ENCODE measurements around the gene SHC3. TPM values are rescaled to one million over a fixed set of nuclear protein-coding genes. Genes with fewer than 3 reads are reported as not detected.

The SHC3 gene
- total RNA-seq, 4 donors from 2014 or later: 2.3 to 4.9 (median 4.8) TPM

DNA sequence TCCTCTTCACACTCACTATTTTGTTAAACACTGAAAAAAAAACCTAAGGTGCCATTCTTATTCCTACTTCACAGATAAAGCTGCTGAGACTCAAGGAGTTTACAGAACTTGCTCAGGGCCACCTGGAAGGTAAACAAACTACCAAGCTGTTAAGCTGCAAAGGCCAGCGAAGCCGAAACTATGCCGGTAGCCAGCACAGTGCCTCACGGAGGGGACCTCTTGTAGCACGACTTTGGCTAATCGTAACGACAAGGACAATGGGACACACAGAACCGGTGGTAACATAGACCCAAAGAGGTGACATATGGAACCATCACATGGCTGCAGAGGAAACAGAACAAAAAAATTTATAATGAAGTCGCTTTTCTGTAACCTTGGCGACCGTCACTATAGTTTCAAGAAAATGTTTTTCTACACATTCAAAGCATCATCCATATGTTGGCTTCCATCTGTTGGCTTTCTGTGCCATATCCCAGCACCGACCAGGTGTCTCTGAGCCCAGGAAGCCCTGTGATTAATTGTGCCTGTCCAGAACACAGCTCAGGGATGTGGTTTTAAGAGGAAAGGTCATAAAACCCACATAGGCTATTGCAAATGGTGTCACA lies 127.1 kb downstream of the SHC3 start:
- ATAC-seq: no peak
- no peak for TF ChIP-seq POLR2AphosphoS5 (IDR thresholded peaks at IDR 0.05)
- TF ChIP-seq POLR2A (IDR thresholded peaks at IDR 0.05): no peak
- TF ChIP-seq EP300 (IDR thresholded peaks at IDR 0.05): no peak
- TF ChIP-seq, protein P1, sequence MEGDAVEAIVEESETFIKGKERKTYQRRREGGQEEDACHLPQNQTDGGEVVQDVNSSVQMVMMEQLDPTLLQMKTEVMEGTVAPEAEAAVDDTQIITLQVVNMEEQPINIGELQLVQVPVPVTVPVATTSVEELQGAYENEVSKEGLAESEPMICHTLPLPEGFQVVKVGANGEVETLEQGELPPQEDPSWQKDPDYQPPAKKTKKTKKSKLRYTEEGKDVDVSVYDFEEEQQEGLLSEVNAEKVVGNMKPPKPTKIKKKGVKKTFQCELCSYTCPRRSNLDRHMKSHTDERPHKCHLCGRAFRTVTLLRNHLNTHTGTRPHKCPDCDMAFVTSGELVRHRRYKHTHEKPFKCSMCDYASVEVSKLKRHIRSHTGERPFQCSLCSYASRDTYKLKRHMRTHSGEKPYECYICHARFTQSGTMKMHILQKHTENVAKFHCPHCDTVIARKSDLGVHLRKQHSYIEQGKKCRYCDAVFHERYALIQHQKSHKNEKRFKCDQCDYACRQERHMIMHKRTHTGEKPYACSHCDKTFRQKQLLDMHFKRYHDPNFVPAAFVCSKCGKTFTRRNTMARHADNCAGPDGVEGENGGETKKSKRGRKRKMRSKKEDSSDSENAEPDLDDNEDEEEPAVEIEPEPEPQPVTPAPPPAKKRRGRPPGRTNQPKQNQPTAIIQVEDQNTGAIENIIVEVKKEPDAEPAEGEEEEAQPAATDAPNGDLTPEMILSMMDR (IDR thresholded peaks at IDR 0.05): no peak
- no peak overlapping the region for H3K4me3 ChIP-seq
- 88 to 92% methylated on average over 6 to 11 of the region's 12 CpGs for WGBS, 2 donors (ENCODE audit: low coverage in 1 of 2)
- H3K27me3 ChIP-seq: no peaks in the 10 kb centered on the region
- no peak overlapping the region for H3K27ac ChIP-seq
- no peaks in the 10 kb centered on the region for H3K9me3 ChIP-seq
- no peaks in the 10 kb centered on the region for H3K4me1 ChIP-seq
- no peaks in the 10 kb centered on the region for H3K36me3 ChIP-seq

DNA sequence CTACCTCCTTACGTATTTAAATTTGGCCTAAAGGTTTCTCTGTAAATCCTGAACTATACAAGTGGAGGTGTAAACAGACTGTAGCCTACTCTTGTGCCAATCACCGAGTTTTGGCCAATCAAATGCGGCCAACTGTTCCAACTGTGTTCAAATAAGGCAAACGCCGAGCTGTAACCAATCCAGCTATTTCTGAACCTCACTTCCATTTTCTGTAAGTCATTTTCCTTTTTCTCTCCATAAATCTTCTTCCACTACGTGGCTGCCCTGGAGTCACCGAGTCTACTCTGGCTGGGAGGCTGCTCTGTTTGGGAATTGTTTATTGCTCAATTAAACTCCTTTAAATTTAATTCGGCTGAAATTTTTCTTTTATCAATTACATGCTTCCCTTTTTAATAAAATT lies 129.0 kb downstream of the SHC3 start:
- no peaks in the 10 kb centered on the region for H3K36me3 ChIP-seq
- no peaks in the 10 kb centered on the region for H3K9me3 ChIP-seq
- TF ChIP-seq EP300 (IDR thresholded peaks at IDR 0.05) (no peak), POLR2A (IDR thresholded peaks at IDR 0.05) (no peak), POLR2AphosphoS5 (IDR thresholded peaks at IDR 0.05) (no peak)
- TF ChIP-seq, protein P1 (IDR thresholded peaks at IDR 0.05): no peak
- H3K4me1 ChIP-seq: no peaks in the 10 kb centered on the region
- H3K27me3 ChIP-seq: no peaks in the 10 kb centered on the region
- no peak overlapping the region for H3K4me3 ChIP-seq
- 86 to 94% methylated on average over 8 of the region's 8 CpGs for WGBS, 2 donors (ENCODE audit: low coverage in 1 of 2)
- no peak for ATAC-seq
- no peak overlapping the region for H3K27ac ChIP-seq

DNA sequence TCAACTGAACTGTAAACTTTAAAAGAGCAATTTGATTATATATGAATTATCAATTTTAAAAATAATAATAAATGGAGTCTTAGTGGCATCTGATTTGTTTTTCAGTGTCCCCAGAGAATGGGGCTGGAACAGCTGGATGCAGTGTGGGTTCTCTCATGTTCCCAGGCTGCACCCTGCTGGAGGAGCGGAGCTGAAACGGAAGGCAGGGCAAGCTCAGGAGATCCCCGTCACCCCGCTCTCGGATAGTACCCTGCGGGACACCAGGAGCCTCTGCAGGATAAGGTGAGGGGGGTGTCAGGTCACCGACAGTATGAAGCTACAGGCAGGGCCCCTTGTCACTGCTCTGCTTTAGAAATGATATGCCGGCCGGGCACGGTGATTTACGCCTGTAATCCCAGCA lies 130.0 kb downstream of the SHC3 start:
- ATAC-seq: no peak
- no peak overlapping the region for H3K4me3 ChIP-seq
- H3K9me3 ChIP-seq: no peaks in the 10 kb centered on the region
- no peaks in the 10 kb centered on the region for H3K4me1 ChIP-seq
- 89% methylated on average over 10 of the region's 11 CpGs; no CpG with 5 or more reads in 1 of the 2 donors for WGBS, 2 donors (ENCODE audit: low coverage in 1 of 2)
- no peak overlapping the region for H3K27ac ChIP-seq
- no peaks in the 10 kb centered on the region for H3K27me3 ChIP-seq
- H3K36me3 ChIP-seq: no peaks in the 10 kb centered on the region
- TF ChIP-seq POLR2A (IDR thresholded peaks at IDR 0.05): no peak
- TF ChIP-seq POLR2AphosphoS5 (IDR thresholded peaks at IDR 0.05): no peak

DNA sequence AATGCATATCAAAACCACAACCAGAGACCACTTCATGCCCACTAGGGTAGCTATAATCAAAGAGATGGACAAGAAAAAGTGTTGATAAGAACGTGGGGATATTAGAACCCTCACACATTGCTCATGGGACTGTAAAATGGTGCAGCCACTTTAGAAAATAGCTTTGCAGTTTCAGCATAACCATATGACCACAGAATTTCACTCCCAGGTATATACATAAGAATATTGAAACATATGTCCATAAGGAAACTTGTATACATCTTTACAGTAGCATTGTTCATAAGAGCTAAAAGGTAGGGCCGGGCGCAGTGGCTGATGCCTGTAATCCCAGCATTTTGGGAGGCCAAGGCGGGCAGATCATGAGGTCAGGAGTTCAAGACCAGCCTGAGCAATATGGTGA lies 131.0 kb downstream of the SHC3 start:
- 84 to 89% methylated on average over 3 to 4 of the region's 4 CpGs for WGBS, 2 donors (ENCODE audit: low coverage in 1 of 2)
- Histone ChIP-seq H3K27me3 (no peaks in the 10 kb centered on the region), H3K9me3 (no peaks in the 10 kb centered on the region), H3K36me3 (no peaks in the 10 kb centered on the region), H3K27ac (no peak overlapping the region), H3K4me1 (no peaks in the 10 kb centered on the region), H3K4me3 (no peak overlapping the region)
- TF ChIP-seq EP300 (IDR thresholded peaks at IDR 0.05): no peak
- no peak for TF ChIP-seq POLR2A (IDR thresholded peaks at IDR 0.05)
- TF ChIP-seq POLR2AphosphoS5 (IDR thresholded peaks at IDR 0.05): no peak
- TF ChIP-seq, protein P1 (IDR thresholded peaks at IDR 0.05): no peak
- no peak for ATAC-seq

DNA sequence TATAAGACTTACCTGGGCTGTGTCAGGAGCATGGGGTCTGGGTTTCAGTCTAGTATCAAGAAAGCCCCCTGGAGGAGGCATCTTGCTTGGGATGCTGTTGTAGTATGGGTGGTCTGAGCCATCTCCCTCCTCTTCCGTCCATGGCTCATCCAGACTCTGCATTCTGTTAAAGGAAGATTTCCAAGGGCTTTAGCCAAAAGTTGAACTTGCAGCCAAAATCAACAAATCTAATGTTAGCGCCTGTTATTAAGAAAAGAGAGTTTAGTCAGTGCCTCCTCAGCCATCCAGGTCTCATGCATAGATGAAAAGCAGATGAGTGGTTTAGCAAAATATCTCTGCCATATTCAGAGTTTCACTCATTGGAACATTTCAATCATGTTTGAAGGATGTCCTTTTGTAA lies 131.8 kb downstream of the SHC3 start:
- H3K4me1 ChIP-seq: no peaks in the 10 kb centered on the region
- H3K9me3 ChIP-seq: no peaks in the 10 kb centered on the region
- H3K27me3 ChIP-seq: no peaks in the 10 kb centered on the region
- H3K27ac ChIP-seq: no peak overlapping the region
- no peaks in the 10 kb centered on the region for H3K36me3 ChIP-seq
- H3K4me3 ChIP-seq: no peak overlapping the region
- WGBS, 2 donors (ENCODE audit: low coverage in 1 of 2): 4 to 50% methylated on average over 2 of the region's 2 CpGs
- TF ChIP-seq POLR2A (IDR thresholded peaks at IDR 0.05) (no peak), EP300 (IDR thresholded peaks at IDR 0.05) (no peak), POLR2AphosphoS5 (IDR thresholded peaks at IDR 0.05) (no peak)
- TF ChIP-seq, protein P1 (IDR thresholded peaks at IDR 0.05): no peak
- ATAC-seq: no peak

All from gastroesophageal sphincter (tissue), 4 donors.